SKM-1 (cell line): Measurements from ENCODE around the gene ISM2.
"Not testable (repeated sequence)": the region's sequence is repeated elsewhere in the genome, so short reads cannot be mapped to it uniquely, and the experiment has no call there.

Experiments used
- DNase-seq: peaks from one replicate; lab custom pipeline; 2025; ENCODE audit not compliant: unreplicated experiment; lab: John Stamatoyannopoulos, UW

Gene ISM2

GRCh38 chr14:77498120-77498979, at the start of gene ISM2:
Gene ISM2, minus strand, starts transcription at chr14:77498816. Its CDS starts 23 bp downstream, at chr14:77498793.
- no peak for DNase-seq

- no peak for DNase-seq
Observed at GRCh38 chr14:77547512-77548180, 49.0 kb upstream of the ISM2 start.

- not testable (repeated sequence) for DNase-seq
Observed at GRCh38 chr14:77545171-77545570, 46.6 kb upstream of the ISM2 start.

GRCh38 chr14:77544571-77544970, 46.0 kb upstream of the ISM2 start:
- no peak for DNase-seq

- no peak for DNase-seq
Observed at GRCh38 chr14:77543637-77544334, 45.2 kb upstream of the ISM2 start.

- DNase-seq, result no peak
Observed at GRCh38 chr14:77543240-77543551, 44.6 kb upstream of the ISM2 start.

- no peak for DNase-seq
Observed at GRCh38 chr14:77542421-77543239, 44.0 kb upstream of the ISM2 start.

- DNase-seq, result no peak
Observed at GRCh38 chr14:77541905-77542304, 43.3 kb upstream of the ISM2 start.

- DNase-seq, result not testable (repeated sequence)
Observed at GRCh38 chr14:77536951-77537350, 38.3 kb upstream of the ISM2 start.

- DNase-seq, result no peak
Observed at GRCh38 chr14:77531071-77531470, 32.5 kb upstream of the ISM2 start.

- DNase-seq, result no peak
Observed at GRCh38 chr14:77529963-77530362, 31.3 kb upstream of the ISM2 start.

- no peak for DNase-seq
Observed at GRCh38 chr14:77529213-77529612, 30.6 kb upstream of the ISM2 start.

GRCh38 chr14:77528701-77529100, 30.1 kb upstream of the ISM2 start:
- DNase-seq, result not testable (repeated sequence)

- DNase-seq, result no peak
Observed at GRCh38 chr14:77526266-77526665, 27.6 kb upstream of the ISM2 start.

- no peak for DNase-seq
Observed at GRCh38 chr14:77524536-77524935, 25.9 kb upstream of the ISM2 start.

- no peak for DNase-seq
Observed at GRCh38 chr14:77523109-77523508, 24.5 kb upstream of the ISM2 start.

GRCh38 chr14:77520555-77520954, 21.9 kb upstream of the ISM2 start:
- no peak for DNase-seq

- no peak for DNase-seq
Observed at GRCh38 chr14:77516126-77516525, 17.5 kb upstream of the ISM2 start.

- DNase-seq, result no peak
Observed at GRCh38 chr14:77511486-77512162, 13.0 kb upstream of the ISM2 start.

- DNase-seq, result no peak
Observed at GRCh38 chr14:77509366-77509765, 10.8 kb upstream of the ISM2 start.
